HG02759 (cell line): ENCODE results near the gene SDC3.
"Not testable (repeated sequence)": the region's sequence is repeated elsewhere in the genome, so short reads cannot be mapped to it uniquely, and the experiment has no call there.

Experiments
- ATAC-seq: cut with Tn5 transposase; IDR thresholded peaks from one replicate; pipeline ENCODE4 v1.9.1; 2021; ENCODE audit warnings: mild to moderate bottlenecking, moderate library complexity; ENCODE audit not compliant: unreplicated experiment

The SDC3 gene

DNA sequence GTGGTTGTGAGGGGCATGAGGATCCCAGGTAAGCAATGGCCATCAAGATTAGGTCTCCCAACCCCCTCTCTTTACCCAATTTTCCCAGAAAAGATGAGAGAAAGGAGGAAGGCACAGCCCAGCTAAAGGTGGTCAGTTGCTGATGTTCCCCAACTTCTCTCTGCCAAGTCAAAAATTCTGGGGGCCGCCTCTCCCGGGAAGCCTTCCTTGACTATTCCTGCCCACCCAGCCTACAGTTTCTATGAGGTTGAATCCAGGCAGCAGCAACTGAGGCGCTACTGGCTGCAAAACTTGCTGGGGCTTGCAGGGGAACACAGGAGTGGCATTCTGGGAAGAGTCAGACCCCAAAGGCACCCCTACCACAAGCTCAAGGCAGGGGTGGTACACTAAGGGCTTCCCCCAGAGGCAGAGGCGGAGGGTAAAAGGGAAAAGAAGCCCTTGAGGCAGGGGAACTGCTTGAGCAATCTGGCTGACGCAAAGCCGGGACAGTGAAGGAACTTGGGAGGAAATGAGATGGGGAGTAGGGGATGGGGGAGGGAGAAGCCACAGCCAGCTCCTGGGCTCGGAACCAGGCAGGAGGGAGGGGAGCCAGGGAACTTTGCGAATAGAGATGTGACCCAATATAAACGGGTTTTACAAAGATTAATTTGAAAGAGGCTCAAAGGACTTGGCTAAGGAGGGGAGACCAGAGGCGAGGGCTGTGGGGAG is 31.2 kb downstream of the SDC3 start:
- ATAC-seq = no peak

DNA sequence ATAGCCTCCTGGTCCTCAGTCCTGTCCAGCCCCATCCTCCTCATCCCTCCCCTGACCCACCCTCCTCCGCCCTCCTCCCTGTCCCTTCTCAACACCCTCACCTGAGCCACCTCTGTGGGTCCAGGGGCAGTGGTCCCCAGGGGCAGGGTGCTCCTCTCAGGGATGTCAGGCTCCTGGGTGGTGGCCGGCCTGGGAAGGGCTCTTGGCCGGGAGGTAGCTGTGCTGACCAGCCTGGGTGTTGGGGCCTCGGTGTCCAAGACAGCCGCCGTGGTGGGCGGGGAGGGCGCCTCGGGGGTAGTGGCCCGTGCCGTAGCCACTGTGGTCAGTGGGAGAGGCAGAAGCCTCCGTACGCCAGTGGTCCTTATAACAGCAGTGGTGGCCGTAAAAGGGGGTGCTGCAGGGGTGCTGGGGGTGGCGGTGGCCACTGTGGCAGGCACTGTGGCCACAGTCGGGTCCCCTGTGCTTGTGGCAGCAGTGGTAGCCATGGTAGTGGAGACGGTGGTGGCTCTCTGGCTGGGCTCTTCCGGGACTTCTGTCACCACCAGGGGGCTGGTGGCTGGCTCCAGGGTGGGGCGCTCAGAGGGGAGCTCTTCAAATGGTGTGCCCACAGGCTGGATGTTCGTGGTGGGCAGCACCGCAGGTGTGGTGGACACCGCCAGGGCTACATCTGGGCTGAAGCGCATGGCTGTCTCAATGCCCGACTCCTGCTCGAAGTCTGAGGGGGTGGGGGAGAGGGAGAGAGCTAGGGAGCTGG is 31.9 kb downstream of the SDC3 start:
- no peak for ATAC-seq

DNA sequence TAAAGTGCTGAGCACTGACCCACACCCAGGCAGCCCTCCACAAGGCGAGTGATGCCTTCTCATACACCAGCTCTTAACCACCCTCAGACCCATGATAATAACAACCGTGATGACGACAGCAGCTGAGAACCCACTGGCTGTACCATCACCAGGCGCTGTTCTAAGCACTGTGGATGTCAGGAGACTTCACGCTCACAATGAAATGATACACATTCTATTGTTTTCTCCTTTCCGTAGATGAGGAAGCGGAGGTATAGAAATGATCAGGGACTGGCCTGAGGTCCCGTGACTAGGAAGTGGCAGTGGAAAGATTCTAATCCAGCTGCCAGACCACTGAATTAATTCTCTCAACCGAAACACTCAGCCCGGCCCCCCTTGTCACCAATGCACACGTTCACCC is 32.6 kb downstream of the SDC3 start:
- ATAC-seq = no peak

DNA sequence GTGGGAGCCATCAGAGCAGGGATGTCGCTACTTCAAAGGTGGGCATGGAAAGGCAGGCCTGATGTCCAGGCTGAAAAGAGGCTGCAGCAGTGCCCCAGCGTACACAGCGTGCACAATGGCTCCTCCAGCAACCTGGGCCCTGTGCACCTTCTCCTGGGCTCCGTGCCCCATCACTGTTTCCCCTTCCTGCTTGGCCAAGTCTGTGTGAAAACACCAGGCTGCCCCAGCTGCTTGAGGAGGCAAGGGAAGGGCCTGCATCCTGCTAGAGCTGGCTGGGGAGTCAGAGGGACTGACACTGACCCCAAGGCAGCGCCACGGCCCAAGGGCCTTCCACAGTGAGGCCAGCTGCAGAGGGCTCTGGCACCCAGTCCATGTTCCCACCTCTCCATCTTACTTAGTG is 33.4 kb downstream of the SDC3 start:
- no peak for ATAC-seq

DNA sequence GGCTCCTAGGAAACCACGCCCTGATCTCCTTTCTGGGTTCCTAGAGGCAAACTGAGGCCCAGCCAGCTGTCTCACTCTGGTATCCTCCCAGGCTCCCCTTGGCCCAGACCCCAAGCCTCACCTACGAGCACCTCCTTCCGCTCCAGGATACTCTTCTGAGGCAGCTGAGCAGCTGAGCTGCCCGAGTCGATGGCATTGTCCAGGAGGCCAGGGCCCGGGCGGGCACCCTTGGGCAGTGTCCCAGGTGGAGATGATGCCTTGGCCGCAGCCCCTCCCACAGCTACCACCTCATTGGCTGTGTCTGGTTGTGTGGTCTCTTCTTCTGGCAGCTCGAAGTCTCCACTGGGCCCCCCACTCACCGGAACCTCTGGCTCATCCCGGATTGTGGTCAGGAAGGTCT is 34.4 kb downstream of the SDC3 start:
- no peak for ATAC-seq

DNA sequence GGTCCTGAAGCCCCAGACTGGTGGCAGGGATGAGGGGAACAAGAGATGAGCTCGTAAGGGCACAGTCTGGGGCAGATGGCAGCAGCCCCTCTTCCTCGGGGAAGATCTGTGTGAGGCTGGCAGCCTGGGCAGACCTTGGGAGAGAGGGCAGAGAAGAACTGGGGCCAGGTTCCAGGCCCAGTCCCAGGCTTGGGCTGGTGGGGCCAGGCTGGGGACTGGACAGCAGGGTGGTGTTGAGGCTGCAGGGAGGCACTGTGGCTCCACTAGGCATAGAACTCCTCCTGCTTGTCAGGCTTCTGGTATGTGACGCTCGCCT is 35.7 kb downstream of the SDC3 start:
- no peak for ATAC-seq

DNA sequence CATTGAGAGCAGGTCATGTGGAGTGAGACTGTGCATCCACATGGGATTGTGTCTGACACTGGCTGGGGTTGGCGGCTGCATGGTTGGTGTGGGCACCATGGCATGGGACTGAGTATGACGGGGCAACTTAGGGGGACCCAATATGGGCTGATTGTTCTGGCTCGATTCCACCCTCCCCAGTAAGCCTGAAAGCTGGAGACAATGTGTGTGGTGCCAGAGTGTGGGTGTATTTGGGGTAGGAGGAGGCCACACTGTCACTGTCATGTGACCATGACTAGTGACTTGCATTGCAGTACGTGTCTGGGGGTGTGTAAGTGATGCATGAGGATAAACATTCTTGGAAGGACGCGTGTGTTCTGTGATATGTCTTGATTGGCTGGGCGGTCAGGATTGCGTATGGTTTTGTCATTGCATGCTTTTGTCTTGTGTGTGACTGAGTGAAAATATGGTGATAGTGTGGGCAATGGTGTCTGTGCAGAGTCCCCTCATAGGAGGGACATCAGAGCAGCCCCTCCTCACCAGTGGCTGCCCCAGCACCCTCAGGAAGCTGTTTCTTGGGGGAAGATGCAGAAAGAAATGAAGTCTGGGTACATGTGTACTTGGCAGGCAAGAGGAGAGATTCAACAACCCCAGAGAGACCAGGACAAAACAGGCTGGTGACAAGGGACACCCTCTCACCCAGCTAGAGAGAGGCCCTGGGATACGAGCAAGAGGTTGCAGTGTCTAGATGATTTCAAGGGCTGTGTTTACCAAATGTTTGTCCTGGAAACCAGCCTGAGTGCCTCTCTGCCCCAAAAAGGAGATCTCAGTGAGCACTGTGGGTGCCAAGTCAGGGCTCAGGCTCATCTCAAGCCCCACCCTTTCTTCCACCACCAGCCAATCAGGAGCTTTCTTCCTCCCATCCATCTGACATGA is 36.3 kb downstream of the SDC3 start:
- ATAC-seq = no peak

DNA sequence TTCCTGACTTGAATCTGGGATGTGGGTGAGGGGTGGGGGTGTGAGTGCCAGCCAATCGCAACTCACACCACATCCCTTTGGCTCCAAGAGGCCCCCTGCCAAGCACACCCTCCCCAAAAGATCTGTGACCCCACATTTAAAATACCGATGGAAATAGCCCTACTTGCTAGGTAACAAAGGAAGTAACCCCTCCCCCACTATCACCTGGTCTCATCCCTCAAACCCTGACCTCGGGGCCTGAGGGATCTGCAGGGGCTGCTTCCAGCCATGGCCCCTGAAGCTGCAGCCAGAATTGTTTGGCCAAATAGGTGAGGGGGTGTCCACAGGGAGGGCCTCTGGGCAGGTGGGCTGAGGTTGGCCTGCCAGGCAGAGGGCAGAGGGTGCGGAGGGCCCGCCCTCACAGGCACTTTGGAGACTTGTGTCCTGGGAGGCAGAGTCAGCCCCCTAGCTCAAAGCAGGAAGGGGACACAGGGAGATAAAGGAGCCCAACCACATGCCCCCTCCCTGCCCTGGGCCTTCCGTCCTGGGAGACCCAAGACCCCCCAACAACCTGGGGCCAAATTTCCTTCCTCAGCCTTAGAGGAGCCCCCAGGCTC is 37.2 kb downstream of the SDC3 start:
- ATAC-seq = no peak

DNA sequence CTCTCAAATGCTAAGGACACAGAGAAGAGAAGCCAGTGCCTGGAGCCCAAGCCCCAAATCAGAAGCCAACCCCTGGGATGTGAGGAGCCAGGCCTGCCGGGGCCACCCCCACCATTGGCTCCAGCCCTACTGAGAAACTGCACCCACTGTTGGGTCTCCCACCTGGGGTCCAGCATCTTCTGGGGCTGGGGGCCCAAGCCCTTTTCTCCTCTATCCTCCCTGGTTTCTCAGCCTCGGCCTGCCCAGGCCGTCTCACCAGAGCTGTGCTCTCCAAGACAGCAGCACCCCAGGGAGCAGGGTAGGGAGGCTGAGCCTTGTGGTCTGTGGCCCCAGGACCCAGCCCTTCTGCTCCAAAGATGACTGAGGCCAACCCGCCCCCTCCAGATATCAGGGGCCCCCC is 37.9 kb downstream of the SDC3 start:
- ATAC-seq = no peak

DNA sequence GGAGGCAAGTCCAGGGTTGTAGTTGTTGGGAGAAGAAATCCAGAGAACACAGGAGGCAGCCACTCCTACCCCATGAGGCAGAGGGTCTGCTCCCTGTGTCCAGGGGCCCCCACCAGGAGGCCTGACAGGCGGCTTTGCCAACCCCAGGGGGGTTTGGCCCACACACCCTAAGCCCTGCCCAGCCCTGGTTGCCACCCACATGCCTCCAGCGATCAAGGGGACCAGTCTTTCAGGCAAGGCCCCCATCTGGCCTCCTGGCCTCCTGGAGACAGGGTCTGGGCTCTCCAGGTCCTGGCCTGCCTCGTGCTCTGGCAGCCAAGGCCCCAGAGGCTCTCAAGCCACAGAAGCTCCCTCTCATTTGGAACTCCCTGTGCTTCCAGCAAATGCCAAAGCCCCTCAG is 38.5 kb downstream of the SDC3 start:
- ATAC-seq = no peak

DNA sequence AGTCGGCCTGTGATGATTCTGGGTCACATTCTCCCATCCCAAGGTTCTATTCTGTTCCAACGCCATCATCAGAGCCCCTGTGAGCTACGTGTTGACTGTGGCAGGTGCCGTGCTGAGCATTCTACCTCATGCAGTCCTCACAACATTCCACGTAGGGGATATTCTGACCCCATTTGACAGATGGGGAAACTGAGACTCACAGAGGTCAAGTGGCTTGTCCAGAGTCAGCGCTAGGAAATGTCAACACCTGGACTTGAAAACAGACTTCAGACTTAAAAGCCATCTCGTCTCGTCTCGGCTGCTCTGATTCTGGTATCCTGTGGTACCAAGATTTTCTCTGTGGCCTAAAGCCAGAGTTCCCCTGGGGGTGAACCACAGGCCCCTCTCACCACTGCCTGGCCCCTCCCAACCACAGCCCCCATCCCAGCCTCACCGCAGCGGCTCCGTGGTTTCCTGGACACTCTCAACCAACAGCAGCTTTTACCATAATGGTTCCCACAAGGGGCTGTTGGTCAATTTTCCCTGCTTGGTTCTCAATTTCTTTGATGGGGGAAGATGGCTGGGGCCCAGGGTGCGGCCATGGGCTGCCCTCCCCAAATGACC is 39.6 kb downstream of the SDC3 start:
- ATAC-seq = no peak

DNA sequence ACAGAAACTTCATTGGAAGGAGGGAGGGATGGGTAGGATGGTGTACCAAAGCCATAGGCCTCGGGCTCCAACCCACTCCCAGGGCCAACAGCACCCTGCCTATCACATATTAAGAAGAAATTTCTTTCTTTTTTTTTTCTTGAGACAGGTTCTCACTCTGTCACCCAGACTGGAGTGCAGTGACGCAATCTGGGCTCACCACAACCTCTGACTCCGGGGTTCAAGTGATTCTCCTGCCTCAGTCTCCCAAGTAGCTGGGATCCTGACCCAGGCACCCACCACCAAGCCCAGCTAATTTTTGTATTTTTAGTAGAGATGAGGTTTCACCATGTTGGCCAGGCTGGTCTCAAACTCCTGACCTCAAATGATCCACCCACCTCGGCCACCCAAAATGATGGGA is 40.5 kb downstream of the SDC3 start:
- ATAC-seq = not testable (repeated sequence)

DNA sequence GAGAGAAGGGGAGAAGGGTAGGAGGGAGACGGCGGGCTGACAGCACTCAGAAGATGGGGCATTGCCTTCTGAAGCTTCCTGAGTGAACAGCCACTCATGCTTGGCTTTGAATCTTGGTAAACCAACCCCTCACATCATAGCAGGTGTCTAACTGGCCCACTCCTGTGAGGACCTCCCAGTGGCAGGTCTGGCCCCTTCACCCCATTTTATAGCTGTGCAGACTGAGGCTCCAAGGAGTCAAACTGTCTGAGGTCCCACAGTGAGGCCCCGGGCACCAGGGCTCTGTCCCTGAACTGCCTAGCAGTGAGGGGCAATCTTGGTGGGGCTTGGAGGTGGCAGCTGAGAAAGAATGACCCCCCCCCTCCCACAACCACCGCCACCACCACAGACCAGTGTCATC is 41.0 kb downstream of the SDC3 start:
- ATAC-seq = no peak

DNA sequence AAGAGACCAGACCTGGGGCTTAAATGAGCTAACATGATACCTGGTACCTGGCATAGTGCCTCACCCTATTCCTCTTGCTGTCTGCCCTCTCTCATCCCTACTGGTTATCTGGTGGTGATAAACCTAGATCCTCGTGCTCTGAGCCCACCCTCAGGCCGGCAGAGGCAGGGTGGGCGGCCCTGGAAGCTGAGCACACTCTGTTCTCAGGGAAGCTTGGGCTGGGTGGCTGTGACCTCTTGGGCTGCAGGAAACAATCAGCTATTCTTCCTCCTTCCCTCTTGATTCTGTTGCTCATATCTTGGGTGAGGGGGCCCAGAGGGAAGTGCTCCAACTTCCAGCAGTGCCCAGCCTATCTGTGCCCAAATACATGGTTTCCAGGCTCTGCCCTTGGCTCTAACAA is 42.0 kb downstream of the SDC3 start:
- ATAC-seq = no peak

DNA sequence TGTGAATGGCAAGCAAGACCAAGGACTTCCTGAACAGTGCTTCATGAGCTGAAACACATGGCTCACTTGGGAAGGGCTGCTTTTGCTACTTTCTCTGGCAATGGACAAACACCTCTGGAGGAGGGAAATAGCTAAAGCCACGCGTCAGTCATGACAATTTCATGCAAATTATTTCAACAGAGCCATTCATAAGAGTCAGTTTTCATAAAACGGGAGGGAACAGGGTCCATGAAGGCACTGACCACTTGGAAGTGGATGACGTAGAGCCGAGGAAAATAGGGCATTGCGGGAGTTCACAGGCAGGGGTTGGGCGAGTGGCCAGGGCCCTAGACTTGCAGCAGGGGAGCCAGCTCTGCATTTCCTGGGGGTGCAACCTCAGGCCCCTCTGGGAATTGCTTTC is 43.9 kb downstream of the SDC3 start:
- no peak for ATAC-seq

DNA sequence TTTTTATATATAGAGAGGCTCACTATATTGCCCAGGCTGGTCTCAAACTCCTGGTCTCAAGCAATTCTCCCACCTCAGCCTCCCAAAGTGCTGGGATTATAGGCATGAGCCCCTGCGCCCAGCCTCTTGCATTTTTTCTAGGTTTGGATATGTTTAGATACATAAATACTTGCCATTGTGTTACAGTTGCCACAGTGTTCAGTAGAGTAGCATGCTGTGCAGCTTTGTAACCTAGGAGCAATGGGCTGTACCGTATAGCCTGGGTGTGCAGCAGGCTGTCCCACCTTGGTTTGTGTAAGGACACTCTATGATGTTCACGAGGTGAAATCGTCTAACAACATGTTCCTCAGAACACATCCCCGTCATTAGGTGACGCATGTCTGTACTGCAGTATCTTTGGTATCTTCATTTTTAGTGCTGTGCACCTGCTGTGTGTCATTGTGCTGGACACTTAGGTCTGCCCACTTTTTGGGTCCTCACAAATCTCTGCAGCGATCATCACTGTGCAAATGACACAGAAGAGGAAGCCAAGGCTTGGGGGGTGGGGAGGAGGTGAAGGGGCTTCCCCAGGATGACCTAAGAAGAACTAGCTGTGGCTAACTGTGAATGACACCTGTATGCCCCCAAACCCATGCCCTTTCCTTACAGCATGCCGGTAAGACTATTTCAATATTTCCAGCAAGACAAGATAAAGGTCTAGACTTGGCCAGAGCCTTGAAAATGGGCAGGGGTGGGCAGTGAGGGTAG is 44.5 kb downstream of the SDC3 start:
- no peak for ATAC-seq

DNA sequence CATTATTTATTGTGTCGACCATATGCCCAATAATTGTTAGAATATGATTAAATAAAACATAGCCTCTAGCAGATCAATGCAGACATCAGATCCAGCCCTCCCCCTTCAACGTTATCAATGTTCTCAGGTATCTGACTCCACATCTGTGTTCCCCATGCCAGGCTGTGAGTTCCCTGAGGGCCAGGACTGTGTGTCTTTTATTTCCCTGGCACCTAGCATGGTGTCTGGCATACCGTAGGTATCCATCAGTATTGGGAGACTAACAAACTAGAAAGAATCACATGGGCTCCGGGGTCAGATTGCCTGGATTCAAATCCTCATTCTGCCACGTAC is 48.3 kb downstream of the SDC3 start:
- ATAC-seq = no peak

DNA sequence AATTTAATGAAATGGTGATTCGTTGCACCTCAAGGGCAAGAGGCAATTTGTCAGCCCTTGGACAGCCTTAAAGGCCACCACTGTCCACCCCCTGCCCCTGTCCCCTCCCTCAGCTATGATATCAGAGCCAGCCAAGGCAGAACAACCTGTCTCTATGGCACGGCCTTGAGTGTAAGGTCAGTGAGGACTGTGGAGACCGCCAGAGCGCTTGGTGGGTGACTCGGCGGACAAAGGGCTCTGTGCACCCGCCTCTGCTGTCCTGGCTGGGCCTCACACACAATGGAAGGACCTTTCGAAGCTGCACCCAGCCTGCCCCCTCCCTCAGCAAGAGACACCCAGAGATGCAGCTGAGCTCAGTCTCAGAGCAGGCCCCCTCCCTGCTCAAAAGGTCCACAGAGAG is 50.6 kb downstream of the SDC3 start:
- no peak for ATAC-seq

DNA sequence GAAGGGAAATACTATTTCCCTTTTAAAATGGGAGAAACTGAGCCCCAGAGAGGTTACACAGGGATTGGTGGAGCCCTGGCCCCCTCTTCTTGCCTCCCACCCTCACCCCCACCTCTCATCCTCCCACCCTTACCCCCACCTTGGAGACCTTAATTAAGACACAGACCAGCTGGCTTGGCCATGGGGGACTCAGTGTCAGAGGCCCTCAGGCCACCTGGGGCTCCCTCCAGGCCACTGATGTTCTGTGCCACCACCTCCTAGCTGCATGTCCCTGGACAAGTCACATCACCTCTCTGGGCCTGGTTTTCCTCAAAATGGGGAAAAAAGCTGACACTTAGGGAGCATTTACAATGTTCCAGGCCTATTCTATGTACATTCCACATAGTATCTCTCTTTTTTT is 51.5 kb downstream of the SDC3 start:
- ATAC-seq = no peak

DNA sequence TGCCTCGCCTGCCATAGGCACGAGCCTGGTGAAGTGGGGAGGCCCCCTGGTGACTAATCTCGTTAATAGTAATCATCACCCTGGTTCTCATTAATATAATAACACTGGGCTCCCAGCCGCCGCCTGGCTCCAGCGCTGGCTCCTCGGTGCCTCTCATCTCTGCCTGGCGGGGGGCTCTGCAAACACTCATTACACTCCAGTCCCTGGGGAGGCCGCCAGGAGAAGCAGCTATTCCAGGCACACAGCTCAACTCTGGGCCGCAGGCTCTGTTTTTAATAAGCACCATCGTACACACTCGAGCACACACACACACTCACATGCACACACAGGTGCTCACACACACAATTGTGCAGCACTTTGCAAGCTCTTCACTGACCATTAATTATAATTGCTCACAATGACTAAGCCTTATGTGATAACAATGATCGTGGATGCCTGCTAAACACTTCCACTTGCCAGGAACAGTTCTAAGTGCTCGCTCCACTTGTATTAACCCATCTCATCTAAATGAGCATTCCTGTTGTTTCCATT is 52.2 kb downstream of the SDC3 start:
- ATAC-seq = no peak
